GM10847 (cell line): Measurements from ENCODE around the gene ANKRD11.

Experiments
- POLR2A ChIP-seq: IDR thresholded peaks from 2 replicates; pipeline ENCODE4 v1.6.1; 2011; ENCODE audit not compliant: insufficient read length; ENCODE audit errors: extremely low read depth

The ANKRD11 gene

DNA sequence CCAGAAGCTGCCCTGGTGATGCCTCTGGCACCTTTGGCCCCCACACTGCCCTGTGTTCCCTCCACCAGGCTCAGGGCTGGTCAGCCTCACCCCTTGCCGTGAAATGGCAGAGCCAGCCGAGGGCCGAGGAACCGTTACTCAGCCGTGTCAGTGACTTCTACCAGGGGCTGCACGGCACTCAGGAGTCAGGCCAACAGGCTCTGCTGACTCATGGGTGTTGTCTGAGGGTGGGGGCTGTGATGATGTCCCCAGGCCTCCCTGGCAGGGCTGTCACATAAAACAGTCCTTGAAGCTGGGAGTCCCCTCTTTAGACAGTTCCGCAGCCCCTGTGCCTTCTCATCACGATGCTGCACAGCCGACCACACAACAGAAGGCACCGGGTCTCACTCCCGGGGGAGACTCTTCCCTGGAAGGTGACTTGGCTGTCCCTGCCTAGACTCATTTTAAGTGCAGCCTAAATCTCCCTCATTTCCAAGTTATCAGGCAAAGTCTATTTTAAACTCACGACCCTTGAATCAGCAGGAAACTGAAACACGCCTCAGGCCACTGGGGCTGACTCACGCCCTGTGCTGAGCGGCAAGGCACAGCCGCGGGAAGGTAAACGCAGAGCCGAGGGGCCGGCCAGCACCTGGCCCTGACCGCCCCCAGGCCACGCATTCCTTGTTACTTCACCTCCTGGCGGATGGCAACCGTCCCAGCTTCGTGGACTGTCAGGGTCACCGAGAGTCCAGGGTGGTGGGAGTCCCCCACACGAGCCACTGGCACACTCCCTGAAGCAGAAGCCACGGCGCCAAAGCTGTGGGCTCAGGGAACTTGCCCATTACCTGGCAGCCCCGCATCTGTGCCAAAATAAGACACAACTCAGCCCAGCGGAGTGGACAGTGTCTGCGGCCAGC, 170.2 kb downstream of the ANKRD11 start:
- no peak for TF ChIP-seq POLR2A

DNA sequence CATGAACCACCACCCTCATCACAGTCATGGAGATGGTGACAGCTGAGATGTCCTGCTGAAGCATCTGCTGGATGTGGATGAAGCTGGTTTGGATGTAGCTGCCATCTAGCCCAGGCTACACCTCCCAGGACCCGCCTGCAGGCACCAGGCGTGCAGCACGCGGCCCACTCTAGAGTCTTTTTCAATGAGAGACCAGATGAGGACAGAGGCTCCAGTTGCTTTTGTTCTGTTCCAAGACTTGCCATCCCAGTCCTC, 170.8 kb downstream of the ANKRD11 start:
- TF ChIP-seq POLR2A, result no peak

DNA sequence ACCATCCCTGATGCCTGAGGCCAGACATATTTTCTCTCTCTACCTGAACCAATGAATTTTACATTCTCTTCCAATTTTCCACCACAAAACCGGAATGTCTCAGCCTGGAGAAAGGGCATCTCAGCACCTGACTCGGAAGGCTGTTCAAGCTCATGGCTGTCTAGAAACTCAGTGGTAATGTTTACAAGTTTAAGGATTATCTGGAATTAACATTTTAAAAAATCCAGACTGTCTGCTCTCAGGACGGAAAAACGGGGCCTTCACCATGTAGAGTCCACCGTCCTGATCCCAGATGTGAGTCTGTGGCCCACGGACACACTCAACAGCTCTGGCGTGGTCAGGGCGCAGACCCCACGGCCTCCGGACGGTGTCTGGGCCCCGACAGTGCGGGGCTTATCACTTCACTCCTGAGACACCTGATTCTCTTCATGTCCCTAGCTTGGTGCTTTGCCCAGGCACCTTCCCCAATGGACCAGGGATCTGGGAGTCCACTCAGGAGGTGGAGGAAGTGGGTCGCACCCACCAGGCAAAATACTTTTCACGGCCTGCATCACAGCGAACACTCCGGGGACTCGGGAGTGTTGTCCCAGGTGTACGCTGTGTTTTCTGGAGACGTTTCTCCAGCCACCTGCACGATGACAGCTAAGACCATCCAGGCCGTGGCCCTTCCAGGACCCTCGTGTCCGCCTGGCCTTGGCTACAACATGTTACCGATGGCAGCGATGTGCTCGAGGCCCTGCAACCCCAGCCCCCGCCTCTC, 171.3 kb downstream of the ANKRD11 start:
- no peak for TF ChIP-seq POLR2A

DNA sequence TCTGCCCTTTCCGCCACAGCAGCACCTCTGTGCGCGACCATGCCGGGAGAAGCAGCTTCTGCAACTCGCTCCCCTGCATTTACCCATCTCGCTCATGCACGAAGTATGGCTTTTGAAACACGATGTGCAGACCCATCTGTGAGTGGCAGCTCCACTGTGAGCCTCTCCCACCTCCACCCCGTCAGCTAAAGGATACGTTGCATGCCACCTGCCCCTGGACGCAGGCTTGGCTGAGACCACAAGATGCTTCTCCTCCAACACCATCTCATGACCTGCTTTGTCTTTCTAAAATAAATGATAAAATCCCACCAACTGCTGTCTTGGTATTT, 172.0 kb downstream of the ANKRD11 start:
- no peak for TF ChIP-seq POLR2A

DNA sequence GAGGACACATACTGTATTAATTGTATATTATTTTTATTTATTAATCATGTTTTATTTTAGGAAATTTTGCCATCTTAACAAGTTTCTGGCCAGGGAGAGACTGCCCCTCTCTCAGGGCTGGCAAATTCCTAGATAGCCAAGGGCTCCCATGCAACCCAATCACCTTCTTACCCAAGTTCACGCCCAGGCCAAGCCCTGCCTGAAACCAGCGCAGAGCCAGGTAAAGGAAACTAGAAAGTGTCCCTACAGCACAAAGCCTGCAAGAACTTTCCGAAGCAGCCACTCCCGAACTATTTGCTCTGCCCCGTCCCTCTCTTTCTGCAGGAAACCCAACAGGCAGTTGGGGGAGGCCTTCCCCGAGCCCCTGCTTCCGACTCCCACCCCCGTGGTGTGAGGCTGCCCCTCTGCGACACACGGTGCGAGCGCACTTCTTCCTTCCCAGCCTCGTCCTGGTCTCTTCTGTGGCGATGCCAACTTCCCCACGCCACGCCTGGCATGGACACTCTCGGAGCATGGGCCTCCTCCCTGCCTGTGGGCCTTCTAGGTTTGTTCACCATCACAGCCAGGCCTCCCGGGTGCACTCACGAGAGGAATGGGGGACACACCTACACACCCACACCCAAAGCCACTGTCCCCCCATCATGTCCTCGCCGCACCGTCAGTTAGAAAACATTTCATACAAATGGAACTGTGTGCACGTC, 172.5 kb downstream of the ANKRD11 start:
- TF ChIP-seq POLR2A, result no peak

DNA sequence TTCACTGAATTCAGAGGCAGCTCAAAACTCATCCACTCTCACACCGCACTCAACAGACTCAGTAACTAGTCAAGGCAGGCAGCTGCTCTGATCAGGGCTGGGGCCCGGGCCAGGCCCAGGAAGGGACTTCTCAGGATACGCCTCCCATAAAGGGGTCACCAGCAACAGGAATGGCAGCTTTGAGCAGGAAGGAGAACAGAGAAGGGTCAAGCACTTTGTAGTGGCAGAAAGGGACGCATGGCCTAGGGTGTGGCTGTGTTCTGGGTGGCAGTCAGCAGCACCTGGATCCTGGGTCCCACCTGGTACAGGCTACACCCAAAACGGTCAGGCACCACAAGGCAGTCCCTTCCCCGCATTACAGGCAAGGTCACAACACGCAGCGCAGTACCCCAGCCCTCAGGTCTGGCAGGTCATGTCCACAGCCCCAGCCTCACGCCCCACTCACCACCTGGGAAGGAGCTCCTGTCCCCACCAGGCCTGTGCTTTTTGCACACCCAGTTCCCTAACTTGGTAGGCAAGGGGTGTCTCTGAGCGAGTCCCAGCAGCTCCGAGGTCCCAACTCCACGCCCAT, 173.2 kb downstream of the ANKRD11 start:
- no peak for TF ChIP-seq POLR2A

DNA sequence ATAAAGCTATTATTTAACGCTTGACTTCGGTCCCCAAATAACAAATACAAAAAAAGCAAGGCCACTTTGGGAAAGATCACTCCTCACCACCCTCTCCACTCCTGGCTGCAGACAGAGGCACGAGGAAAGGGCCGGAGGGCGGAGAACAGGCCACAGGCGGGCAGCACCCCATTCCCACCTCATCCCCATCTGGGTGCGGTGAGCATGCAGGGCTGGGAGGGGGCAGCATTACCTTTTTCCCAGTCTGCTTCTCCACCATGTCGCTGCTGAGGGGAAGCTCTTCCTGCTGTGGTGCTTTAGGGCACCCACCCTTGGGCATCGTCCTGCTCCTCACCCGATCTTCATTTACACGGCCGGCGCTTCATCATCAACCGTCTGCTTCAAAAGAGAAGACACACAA, 173.7 kb downstream of the ANKRD11 start:
- no peak for TF ChIP-seq POLR2A

DNA sequence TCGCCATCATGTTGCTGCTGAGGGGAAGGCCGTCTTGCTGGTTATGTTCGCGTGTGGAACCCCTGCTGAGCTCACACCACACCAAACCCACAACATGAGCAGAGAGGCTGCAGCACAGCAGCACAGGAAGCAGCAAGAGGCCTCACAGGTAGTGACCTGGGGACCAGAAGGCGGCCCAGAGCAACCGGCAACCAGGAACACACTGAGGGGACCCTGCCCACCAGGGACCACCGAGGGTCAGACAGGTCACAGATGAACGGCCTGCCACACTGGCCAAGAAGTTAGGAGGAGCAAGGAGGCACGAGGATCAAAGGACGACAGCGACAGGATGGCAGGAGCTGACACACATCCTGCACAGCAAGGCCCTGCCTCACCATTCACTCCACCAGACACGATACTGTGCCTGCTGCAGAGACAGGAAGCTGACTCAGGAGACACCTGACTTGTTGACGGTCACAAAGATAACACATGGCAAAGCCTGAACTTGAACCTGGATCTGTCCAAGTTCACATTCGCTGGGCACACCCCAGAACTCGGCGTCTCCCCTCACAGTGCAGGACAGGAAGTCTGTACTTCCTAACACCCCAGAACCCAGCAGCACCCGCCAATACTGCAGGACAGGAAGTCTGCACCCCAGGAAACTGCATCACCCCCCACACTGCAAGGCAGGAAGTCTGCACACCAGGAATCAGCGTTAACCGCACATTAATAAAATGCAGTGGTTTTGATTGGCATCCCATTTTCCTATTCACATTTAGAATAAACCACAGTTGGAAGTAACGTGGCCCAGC, 174.4 kb downstream of the ANKRD11 start:
- TF ChIP-seq POLR2A, result no peak

DNA sequence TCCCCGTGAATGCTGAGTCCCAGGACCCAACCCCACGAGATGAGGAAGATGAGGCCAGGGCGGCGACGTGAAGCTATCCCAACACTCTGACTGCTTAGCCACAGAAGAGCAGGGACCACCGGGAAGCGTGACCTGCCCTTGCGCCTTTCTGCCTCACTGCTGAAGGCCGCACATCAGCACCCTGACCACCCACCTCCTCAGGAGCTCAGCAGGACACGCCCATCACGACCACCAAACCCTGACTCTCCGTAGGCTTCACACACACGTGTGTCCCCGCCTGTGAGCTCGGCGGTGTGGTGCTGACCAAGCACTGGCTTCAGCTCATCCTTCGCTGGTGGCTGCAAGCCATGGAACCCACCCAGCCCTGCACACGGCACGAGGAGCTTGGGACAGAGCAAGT, 175.1 kb downstream of the ANKRD11 start:
- TF ChIP-seq POLR2A, result no peak

DNA sequence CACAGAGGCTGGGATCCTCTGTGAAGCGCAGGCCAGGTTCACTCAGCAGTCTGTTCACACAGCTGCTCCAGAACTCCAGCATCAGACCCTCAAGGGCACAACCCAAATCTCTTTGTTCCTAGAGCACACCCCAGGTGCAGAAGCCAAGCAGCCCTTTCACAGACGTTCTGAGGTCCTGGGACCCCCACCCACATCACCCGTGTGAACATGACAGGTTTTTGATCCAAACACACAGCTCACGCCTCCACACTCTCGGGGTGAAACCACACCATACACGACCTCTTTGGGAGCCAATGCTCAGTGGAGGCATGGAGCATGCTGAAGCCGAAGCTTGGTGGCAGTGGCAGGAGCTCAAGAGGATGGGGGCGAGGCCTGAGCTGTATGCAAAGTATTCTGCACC, 175.5 kb downstream of the ANKRD11 start:
- TF ChIP-seq POLR2A, result no peak

DNA sequence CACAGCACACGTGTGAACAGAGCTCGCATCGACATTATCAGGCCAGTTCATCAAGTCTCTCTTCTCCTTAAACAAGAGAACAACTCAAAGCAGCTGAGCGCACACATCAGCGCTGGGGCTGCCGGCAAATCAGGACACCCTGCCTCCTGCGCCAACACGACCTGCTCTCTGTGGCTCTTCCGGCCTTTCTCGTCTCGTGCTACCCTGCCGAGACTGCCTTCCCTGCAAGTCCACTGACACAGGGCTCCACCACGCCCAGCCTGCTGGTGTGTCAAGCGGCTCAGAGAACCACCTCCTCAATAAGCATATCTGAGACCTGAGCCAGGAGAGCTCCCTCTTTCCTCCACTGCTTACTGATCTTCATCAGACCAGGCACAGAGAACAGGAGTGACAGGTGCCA, 176.0 kb downstream of the ANKRD11 start:
- TF ChIP-seq POLR2A, result no peak

DNA sequence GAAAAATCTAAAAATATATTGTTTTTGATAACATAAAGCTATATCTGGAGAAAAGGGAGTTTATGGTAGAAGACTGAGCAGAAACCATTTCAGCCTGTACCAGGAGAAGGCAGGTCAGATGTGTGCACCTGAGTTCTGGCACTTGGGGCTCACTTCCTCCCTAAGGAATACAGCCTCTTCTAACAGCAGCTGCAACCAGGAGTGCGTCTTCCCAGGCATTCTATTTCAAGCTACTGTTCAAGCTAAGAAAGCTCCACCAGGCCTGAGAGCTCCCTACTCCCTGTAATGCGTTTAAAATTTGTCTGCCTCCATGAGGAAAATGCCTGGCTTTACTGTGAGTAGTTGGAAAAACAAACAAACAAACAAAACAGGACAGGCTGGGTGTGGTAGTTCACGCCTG, 176.8 kb downstream of the ANKRD11 start:
- no peak for TF ChIP-seq POLR2A

DNA sequence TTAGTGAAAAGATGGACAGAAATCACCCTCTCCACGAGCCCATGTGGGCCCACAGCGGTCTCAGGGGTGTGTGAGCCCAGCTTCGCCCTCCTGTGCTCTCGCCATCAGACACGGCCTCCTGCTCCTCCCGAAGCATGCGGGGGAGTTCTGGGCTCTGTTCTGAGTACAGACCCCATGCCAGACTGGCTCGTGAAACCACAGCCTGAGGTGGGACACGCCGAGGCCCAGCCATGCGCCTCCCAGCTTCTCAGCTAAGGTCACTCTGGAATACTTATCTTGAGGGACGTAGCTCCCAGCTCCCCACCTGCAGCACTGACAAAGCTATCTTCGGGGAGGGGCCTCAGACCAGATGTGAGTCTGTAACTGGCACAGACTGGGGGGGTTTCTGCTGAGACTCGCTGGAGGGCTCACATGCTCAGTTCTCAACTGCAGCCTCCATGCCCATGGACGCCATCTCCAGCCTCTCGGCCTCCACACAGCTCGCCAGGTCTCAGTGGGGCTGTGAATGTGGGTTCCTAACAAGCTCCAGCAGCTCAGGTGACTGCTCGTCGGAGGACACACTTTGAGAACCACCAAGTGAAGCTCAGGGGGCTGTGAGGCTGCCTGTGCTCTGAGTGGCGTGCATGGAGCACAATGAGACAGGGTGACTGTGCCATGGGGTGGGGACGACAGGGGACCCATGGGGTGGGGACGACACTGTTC, 177.6 kb downstream of the ANKRD11 start:
- TF ChIP-seq POLR2A, result no peak

DNA sequence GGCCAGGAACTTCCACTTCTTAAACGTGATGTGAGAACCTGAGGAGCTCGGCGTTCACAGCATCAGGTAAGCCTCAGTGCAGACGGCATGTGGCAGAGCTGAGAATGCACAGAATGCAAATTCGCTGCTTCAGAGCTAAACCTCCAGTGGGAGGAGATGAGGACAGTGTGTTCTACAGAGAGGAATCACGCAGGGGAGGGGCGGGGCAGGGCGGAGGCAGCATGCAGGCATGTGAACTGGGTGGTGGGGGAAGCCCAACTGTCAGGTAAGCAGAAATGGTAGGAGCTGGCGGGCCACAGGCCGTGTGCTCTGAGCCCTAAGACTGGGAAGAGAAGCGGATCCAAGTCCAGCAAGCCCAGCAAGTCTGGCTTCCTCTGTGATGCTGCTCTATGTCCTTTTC, 178.2 kb downstream of the ANKRD11 start:
- TF ChIP-seq POLR2A, result no peak
